RKO (cell line): ENCODE data around the gene ERBB3.
"Not testable (repeated sequence)": the region's sequence is repeated elsewhere in the genome, so short reads cannot be mapped to it uniquely, and the experiment has no call there.

Experiments
- DNase-seq: peaks from one replicate; pipeline ENCODE4 v3.0.0-alpha.2; 2016; ENCODE audit warnings: low spot score

The ERBB3 gene

GRCh38 chr12:56079723-56080555 lies at the start of gene ERBB3:
ERBB3 (plus strand) TSS chr12:56080165; CDS start chr12:56080301, 136 bp downstream.
- DNase-seq: peak; percentile 87

- no peak for DNase-seq
These were observed 48.0 kb upstream of the ERBB3 start for GRCh38 chr12:56031987-56032386.

GRCh38 chr12:56034586-56035332 lies 45.2 kb upstream of the ERBB3 start:
- no peak for DNase-seq

- no peak for DNase-seq
These were observed 42.8 kb upstream of the ERBB3 start for GRCh38 chr12:56037161-56037560.

GRCh38 chr12:56038022-56038655 lies 41.8 kb upstream of the ERBB3 start:
- DNase-seq: no peak

GRCh38 chr12:56040151-56040550 lies 39.8 kb upstream of the ERBB3 start:
- no peak for DNase-seq

- no peak for DNase-seq
These were observed 38.9 kb upstream of the ERBB3 start for GRCh38 chr12:56040963-56041551.

- peak; percentile 100 for DNase-seq
These were observed 38.2 kb upstream of the ERBB3 start, which contains the start of gene RPS26 for GRCh38 chr12:56041552-56042429. RPS26 (plus strand) TSS chr12:56041918; CDS start chr12:56042167, 249 bp downstream.

- not testable (repeated sequence) for DNase-seq
These were observed 37.5 kb upstream of the ERBB3 start for GRCh38 chr12:56042430-56042813.

GRCh38 chr12:56042843-56043242 lies 37.1 kb upstream of the ERBB3 start:
- no peak for DNase-seq

- no peak for DNase-seq
These were observed 33.8 kb upstream of the ERBB3 start for GRCh38 chr12:56046027-56046780.

GRCh38 chr12:56053407-56053893 lies 26.5 kb upstream of the ERBB3 start:
- DNase-seq: no peak

- DNase-seq: peak; percentile 65
These were observed 20.0 kb upstream of the ERBB3 start for GRCh38 chr12:56059964-56060363.

- no peak for DNase-seq
These were observed 18.0 kb upstream of the ERBB3 start for GRCh38 chr12:56061982-56062381.

- DNase-seq: no peak
These were observed 17.0 kb upstream of the ERBB3 start for GRCh38 chr12:56062996-56063395.

- no peak for DNase-seq
These were observed 8.3 kb upstream of the ERBB3 start for GRCh38 chr12:56071648-56072047.

GRCh38 chr12:56074396-56074795 lies 5.6 kb upstream of the ERBB3 start:
- no peak for DNase-seq

- not testable (repeated sequence) for DNase-seq
These were observed 2.0 kb upstream of the ERBB3 start for GRCh38 chr12:56077966-56078365.

- no peak for DNase-seq
These were observed 1.5 kb upstream of the ERBB3 start for GRCh38 chr12:56078427-56078826.
